HepG2 (cell line): ENCODE results near the gene PCDHGA1. TPM values are rescaled to one million over a fixed set of nuclear protein-coding genes. Genes with fewer than 3 reads are reported as not detected.
"Not testable (repeated sequence)": the region's sequence is repeated elsewhere in the genome, so short reads cannot be mapped to it uniquely, and the experiment has no call there.

Experiments
- ATAC-seq: fragments of 200-7000 bp; cut with Tn5 transposase; 3 replicates; pipeline ENCODE4 v1.9.1; 2020; ENCODE audit warnings: mild to moderate bottlenecking, moderate library complexity
- BruUV-seq: library from RNA; stranded (reverse); fragments of 400-500 nt; replicated peaks from 2 replicates; lab custom pipeline; 2021; lab: Mats Ljungman, UMichigan
- CTCF ChIA-PET: fragments of 300-600 bp; formaldehyde crosslinking; extraction: SDS; loops from one replicate; lab custom pipeline; 2021; ENCODE audit warnings: low total read pairs, inconsistent platforms, low intra/inter-chr PET ratio; lab: Yijun Ruan, JAX
- POLR2A ChIA-PET: fragments of 350-600 bp; sonication (Branson Sonifier 250); formaldehyde crosslinking; loops from one replicate; lab custom pipeline; 2020; ENCODE audit warnings: antibody characterized with exemption, inconsistent platforms; lab: Yijun Ruan, JAX
- DNase-seq: peaks from one replicate; pipeline ENCODE4 v3.0.0-alpha.2; 2015; ENCODE audit warnings: low spot score
- FAIRE-seq: peaks from 3 replicates; lab custom pipeline; 2011; peaks lifted over from hg19 to GRCh38; lab: Jason Lieb, UNC
- H2AFZ ChIP-seq: one replicate; pipeline ENCODE4 v1.6.1; 2011; ENCODE audit warnings: low read length, inconsistent platforms
- H3K27ac ChIP-seq: fragments of 300-600 bp; 3 replicates; pipeline ENCODE4 v1.8.0; 2011; ENCODE audit warnings: mixed run types, mild to moderate bottlenecking, mixed read lengths, low read length, inconsistent platforms; ENCODE audit not compliant: insufficient read depth; ENCODE audit errors: extremely low read length
- H3K27me3 ChIP-seq, 2 experiments: fragments of 200-600 bp in 1 of 2; 2 replicates in 1 of 2; 3 replicates in 1 of 2; pipeline versions ENCODE4 v1.6.0 to v1.8.0; 2011; ENCODE audit warnings: low read length in 2 of 2, mild to moderate bottlenecking in 2 of 2, moderate library complexity in 2 of 2, inconsistent platforms in 1 of 2; ENCODE audit not compliant: insufficient read depth in 2 of 2, control insufficient read depth in 1 of 2
- H3K36me3 ChIP-seq, 2 experiments: fragments of 200-600 bp in 1 of 2; replicated peaks in 1 of 2; 2 replicates in 1 of 2; 3 replicates in 1 of 2; pipeline versions ENCODE4 v1.5.1 to v1.8.0; 2011; ENCODE audit warnings: low read length in 2 of 2, inconsistent platforms in 1 of 2; ENCODE audit not compliant: insufficient read depth in 2 of 2, control insufficient read depth in 1 of 2
- H3K4me1 ChIP-seq: 2 replicates; pipeline ENCODE4 v1.5.1; 2012; ENCODE audit warnings: low read length, inconsistent platforms; ENCODE audit not compliant: insufficient read depth
- H3K4me2 ChIP-seq: 2 replicates; pipeline ENCODE4 v1.6.0; 2011; ENCODE audit warnings: low read depth, low read length, inconsistent platforms
- H3K4me3 ChIP-seq, 3 experiments: fragments of 200-600 bp in 1 of 3; sonication (generic), shearing (Covaris generic) in 1 of 3; replicated peaks in 1 of 3; 2 replicates each; pipeline ENCODE4 v1.5.1; 2011 to 2016; ENCODE audit warnings: low read length in 3 of 3, inconsistent platforms in 2 of 3, low read depth in 2 of 3, mild to moderate bottlenecking in 2 of 3, control low read depth in 1 of 3, mixed read lengths in 1 of 3; ENCODE audit not compliant: insufficient read depth in 1 of 3
- H3K79me2 ChIP-seq: one replicate; pipeline ENCODE4 v1.6.1; 2011; ENCODE audit warnings: low read length, inconsistent platforms; ENCODE audit not compliant: insufficient read depth
- H3K9ac ChIP-seq: 2 replicates; pipeline ENCODE4 v1.6.0; 2011; ENCODE audit warnings: mild to moderate bottlenecking, low read depth, low read length, inconsistent platforms; ENCODE audit not compliant: insufficient read depth
- H3K9me3 ChIP-seq: 2 replicates; pipeline ENCODE4 v1.5.1; 2012; ENCODE audit warnings: mild to moderate bottlenecking, low read length
- H4K20me1 ChIP-seq: 2 replicates; pipeline ENCODE4 v1.6.0; 2011; ENCODE audit warnings: inconsistent platforms, mild to moderate bottlenecking, low read length, moderate library complexity; ENCODE audit not compliant: insufficient read depth
- CREM ChIP-seq, 2 experiments: sonication (generic) in 1 of 2; formaldehyde crosslinking in 1 of 2; IDR thresholded peaks; 2 replicates each; pipeline versions ENCODE4 v1.4.0 to v1.6.1; 2016 to 2020; ENCODE audit warnings: antibody characterized with exemption in 1 of 2, mild to moderate bottlenecking in 1 of 2, missing genetic modification reagents in 1 of 2
- MLX ChIP-seq: IDR thresholded peaks from 2 replicates; pipeline ENCODE4 v1.6.1; 2016
- MXD4 ChIP-seq: IDR thresholded peaks from 2 replicates; pipeline ENCODE4 v1.6.1; 2016; ENCODE audit warnings: mild to moderate bottlenecking, missing biosample characterization, missing genetic modification reagents
- NR2F1 ChIP-seq, 2 experiments: fragments of 450-650 bp in 1 of 2; formaldehyde crosslinking in 1 of 2; IDR thresholded peaks; 2 replicates each; pipeline versions ENCODE4 v1.5.0 to v1.6.1; 2016 to 2020; ENCODE audit warnings: mild to moderate bottlenecking in 1 of 2, missing compliant biosample characterization in 1 of 2, missing genetic modification reagents in 1 of 2, moderate library complexity in 1 of 2
- PTBP1 ChIP-seq: fragments of 200-400 bp; formaldehyde crosslinking; IDR thresholded peaks from 2 replicates; pipeline ENCODE4 v1.6.1; 2018; ENCODE audit warnings: low read length, low read depth; ENCODE audit not compliant: poor library complexity, severe bottlenecking
- ZNF382 ChIP-seq: sonication (generic); formaldehyde crosslinking; IDR thresholded peaks from 2 replicates; pipeline ENCODE4 v1.5.0; 2020; ENCODE audit warnings: missing genetic modification reagents, mild to moderate bottlenecking, borderline replicate concordance
- WGBS: methylation state at CpG from one replicate; pipeline ENCODE4 v1.1.6; 2017; ENCODE audit warnings: low lambda C conversion rate; 5-methylcytosine and 5-hydroxymethylcytosine counted together
- in situ Hi-C: cut with HindIII; loops from 2 replicates; pipeline ENCODE4 v1.10.0; 2017; ENCODE audit warnings: low pct_unique_long_range_greater_than_20kb; ENCODE audit not compliant: extremely low pct_ligation_motif_present
- intact Hi-C: fragments of 100-400 bp; cut with micrococcal nuclease; formaldehyde crosslinking; loops from one replicate; pipeline ENCODE4 v1.10.0; 2022; ENCODE audit not compliant: unreplicated experiment
- polyA plus RNA-seq, 8 experiments: library from polyadenylated mRNA; depleted of rRNA in 3 of 8; stranded (reverse) in 7 of 8; unstranded in 1 of 8; fragments of >200 nt; fragmentation: Illumina TruSeq in 4 of 8; extraction: Trizol in 4 of 8; gene quantifications; 2 replicates each; pipeline versions ENCODE4 v1.2.1 to v1.2.3, GENCODE V29; 2011 to 2016; ENCODE audit warnings: low read depth in 4 of 8, missing spikeins in 1 of 8, mixed read lengths in 1 of 8; ENCODE audit not compliant: insufficient read depth in 1 of 8
- total RNA-seq, 5 experiments: library from RNA; depleted of rRNA; stranded (reverse); fragments of >200 nt; fragmentation: Illumina TruSeq; extraction: Trizol; gene quantifications; 2 replicates each; pipeline ENCODE4 v1.2.3, GENCODE V29; 2016; ENCODE audit warnings: low read depth in 1 of 5

PCDHGA1 gene
- total and polyA plus RNA-seq, 2 of the 13 experiments (the other 11 are each of a cell fraction or from before 2014, with no cell fraction given), result 0.31 to 0.40 TPM

- DNase-seq (no peak), ATAC-seq (no peak), FAIRE-seq (no peak)
- 75% methylated on average over 20 of the region's 20 CpGs for WGBS
- no peaks in the 10 kb centered on the region for H3K36me3 ChIP-seq
- in situ Hi-C loops, result no loop called here
- H3K4me1 ChIP-seq, result no peaks in the 10 kb centered on the region
- no peaks in the 10 kb centered on the region for H3K79me2 ChIP-seq
- no TSS peak for BruUV-seq
- ChIA-PET POLR2A (no interaction called here), CTCF (no interaction called here)
- no peaks in the 10 kb centered on the region; a peak in 1 of 5 replicates for H3K27me3 ChIP-seq
- peaks cover 22% of the 10 kb centered on the region for H3K9me3 ChIP-seq
- no peak overlapping the region for H3K9ac ChIP-seq
- H2AFZ ChIP-seq, result no peak overlapping the region
- no peak overlapping the region for H3K27ac ChIP-seq
- H3K4me3 ChIP-seq, result no peak overlapping the region
- no peaks in the 10 kb centered on the region for H4K20me1 ChIP-seq
- H3K4me2 ChIP-seq, result no peak overlapping the region
- TF ChIP-seq CREM (IDR thresholded peaks at IDR 0.05), result no peak
- TF ChIP-seq CREM (CRISPR knock-in tag; IDR thresholded peaks at IDR 0.05), result no peak
- no peak for TF ChIP-seq NR2F1 (CRISPR knock-in tag; IDR thresholded peaks at IDR 0.05)
- no peak for TF ChIP-seq MLX
- no peak for TF ChIP-seq MXD4
- TF ChIP-seq PTBP1, result no peak
- TF ChIP-seq ZNF382 (CRISPR knock-in tag), result no peak
- intact Hi-C loops, result no loop called here
These were observed 15.0 kb downstream of the PCDHGA1 start for GRCh38 chr5:141345327-141345726.

- H3K4me3 ChIP-seq, in situ Hi-C loops, H4K20me1 ChIP-seq, H2AFZ ChIP-seq, H3K4me1 ChIP-seq, intact Hi-C loops, BruUV-seq, H3K36me3 ChIP-seq, ATAC-seq, DNase-seq, FAIRE-seq, H3K27ac ChIP-seq, H3K27me3 ChIP-seq, CTCF ChIA-PET, POLR2A ChIA-PET, H3K79me2 ChIP-seq, H3K4me2 ChIP-seq, H3K9ac ChIP-seq: not testable (repeated sequence)
- peaks cover 24% of the 10 kb centered on the region for H3K9me3 ChIP-seq
- 76% methylated on average over 7 of the region's 35 CpGs for WGBS
These were observed 15.7 kb downstream of the PCDHGA1 start for GRCh38 chr5:141346017-141346416.
